ENCODE results near the gene SALL3. TPM values are rescaled to one million over a fixed set of nuclear protein-coding genes. Genes with fewer than 3 reads are reported as not detected.

SALL3 gene
- total RNA-seq, 4 donors from 2014 or later = not detected

- DNase-seq = no peak
- peaks cover 0 to 25% (median 4%) of the 10 kb centered on the region in 4 donors for H3K4me1 ChIP-seq
- peaks cover 0 to 40% of the 10 kb centered on the region in 2 donors for H3K27me3 ChIP-seq
- H3K27ac ChIP-seq = no peak overlapping the region
- no peaks in the 10 kb centered on the region for H3K36me3 ChIP-seq
- no peak overlapping the region for H3K4me3 ChIP-seq
- TF ChIP-seq CTCF (IDR thresholded peaks at IDR 0.05) = no peak
- TF ChIP-seq POLR2A (IDR thresholded peaks at IDR 0.05) = no peak
- no peaks in the 10 kb centered on the region for H3K9me3 ChIP-seq
Measured at GRCh38 chr18:78979056-78979729, 425 bp upstream of the SALL3 start.

- Histone ChIP-seq H3K27ac (no peak overlapping the region), H3K36me3 (no peaks in the 10 kb centered on the region), H3K4me3 (no peak overlapping the region), H3K9me3 (no peaks in the 10 kb centered on the region), H3K27me3 (peaks cover 0 to 43% of the 10 kb centered on the region in 2 donors), H3K4me1 (peaks cover 0 to 21% (median 3%) of the 10 kb centered on the region in 4 donors)
- no peak for TF ChIP-seq POLR2A (IDR thresholded peaks at IDR 0.05)
- TF ChIP-seq CTCF (IDR thresholded peaks at IDR 0.05) = no peak
- DNase-seq = peak in 1 of 3 donors; percentile 37
Measured at GRCh38 chr18:78980279-78980771, 707 bp downstream of the SALL3 start.

GRCh38 chr18:78980777-78981380, 1.3 kb downstream of the SALL3 start:
- Histone ChIP-seq H3K36me3 (no peaks in the 10 kb centered on the region), H3K4me1 (peaks cover 0 to 21% (median 3%) of the 10 kb centered on the region in 4 donors), H3K27me3 (peaks cover 0 to 43% of the 10 kb centered on the region in 2 donors), H3K27ac (no peak overlapping the region), H3K9me3 (no peaks in the 10 kb centered on the region), H3K4me3 (no peak overlapping the region)
- DNase-seq = peak in 1 of 3 donors; percentile 33
- TF ChIP-seq CTCF (IDR thresholded peaks at IDR 0.05) (no peak), POLR2A (IDR thresholded peaks at IDR 0.05) (no peak)

GRCh38 chr18:78981394-78981831, 1.8 kb downstream of the SALL3 start:
- H3K36me3 ChIP-seq = no peaks in the 10 kb centered on the region
- DNase-seq = no peak
- no peak overlapping the region for H3K27ac ChIP-seq
- H3K4me1 ChIP-seq = peaks cover 0 to 21% (median 3%) of the 10 kb centered on the region in 4 donors
- H3K27me3 ChIP-seq = peaks cover 0 to 47% of the 10 kb centered on the region in 2 donors
- H3K4me3 ChIP-seq = no peak overlapping the region
- no peaks in the 10 kb centered on the region for H3K9me3 ChIP-seq
- TF ChIP-seq CTCF (IDR thresholded peaks at IDR 0.05) (no peak), POLR2A (IDR thresholded peaks at IDR 0.05) (no peak)

GRCh38 chr18:78981989-78982620, 2.5 kb downstream of the SALL3 start:
- no peaks in the 10 kb centered on the region for H3K36me3 ChIP-seq
- DNase-seq = no peak
- H3K9me3 ChIP-seq = no peaks in the 10 kb centered on the region
- peaks cover 0 to 21% (median 3%) of the 10 kb centered on the region in 4 donors for H3K4me1 ChIP-seq
- H3K27me3 ChIP-seq = peaks cover 0 to 44% of the 10 kb centered on the region in 2 donors
- H3K27ac ChIP-seq = no peak overlapping the region
- TF ChIP-seq CTCF (IDR thresholded peaks at IDR 0.05) = no peak
- TF ChIP-seq POLR2A (IDR thresholded peaks at IDR 0.05) = no peak
- H3K4me3 ChIP-seq = no peak overlapping the region
